Measurements from ENCODE around the gene LENG1. TPM values are rescaled to one million over a fixed set of nuclear protein-coding genes. Genes with fewer than 3 reads are reported as not detected.

The LENG1 gene
- total RNA-seq, 1 donor from 2014 or later, result 7.2 TPM

- no peak for TF ChIP-seq CTCF (IDR thresholded peaks at IDR 0.05; ENCODE audit: unreplicated experiment)
- DNase-seq (ENCODE audit: low spot score, unreplicated experiment), result no peak
- Mint-ChIP-seq H3K4me1 (ENCODE audit: low read depth) (peaks cover 16% of the 10 kb centered on the region), H3K27me3 (peaks cover 12% of the 10 kb centered on the region), H3K27ac (no peak overlapping the region), H3K9me3 (ENCODE audit: low read depth) (no peaks in the 10 kb centered on the region), H3K4me3 (ENCODE audit: low read depth) (no peak overlapping the region), H3K36me3 (ENCODE audit: insufficient read depth) (peaks cover 12% of the 10 kb centered on the region)
Observed at GRCh38 chr19:54165222-54165621, 5.7 kb upstream of the LENG1 start.

- no peak overlapping the region for H3K4me3 Mint-ChIP-seq (ENCODE audit: low read depth)
- no peak for TF ChIP-seq CTCF (IDR thresholded peaks at IDR 0.05; ENCODE audit: unreplicated experiment)
- H3K36me3 Mint-ChIP-seq (ENCODE audit: insufficient read depth), result peaks cover 9% of the 10 kb centered on the region
- peak overlapping the region; percentile 86 for H3K27ac Mint-ChIP-seq
- DNase-seq (ENCODE audit: low spot score, unreplicated experiment), result peak; percentile 49
- peaks cover 12% of the 10 kb centered on the region for H3K27me3 Mint-ChIP-seq
- peaks cover 21% of the 10 kb centered on the region for H3K4me1 Mint-ChIP-seq (ENCODE audit: low read depth)
- no peaks in the 10 kb centered on the region for H3K9me3 Mint-ChIP-seq (ENCODE audit: low read depth)
Observed at GRCh38 chr19:54164369-54165068, 5.0 kb upstream of the LENG1 start.

GRCh38 chr19:54162884-54163283, 3.4 kb upstream of the LENG1 start:
- Mint-ChIP-seq H3K9me3 (ENCODE audit: low read depth) (no peaks in the 10 kb centered on the region), H3K27ac (peak overlapping the region; percentile 81), H3K27me3 (peaks cover 12% of the 10 kb centered on the region), H3K36me3 (ENCODE audit: insufficient read depth) (peaks cover 12% of the 10 kb centered on the region), H3K4me1 (ENCODE audit: low read depth) (peaks cover 27% of the 10 kb centered on the region), H3K4me3 (ENCODE audit: low read depth) (peak overlapping the region; percentile 22)
- no peak for TF ChIP-seq CTCF (IDR thresholded peaks at IDR 0.05; ENCODE audit: unreplicated experiment)
- no peak for DNase-seq (ENCODE audit: low spot score, unreplicated experiment)

- Mint-ChIP-seq H3K4me3 (ENCODE audit: low read depth) (peak overlapping the region; percentile 69), H3K27me3 (peaks cover 12% of the 10 kb centered on the region), H3K4me1 (ENCODE audit: low read depth) (peaks cover 27% of the 10 kb centered on the region), H3K36me3 (ENCODE audit: insufficient read depth) (peaks cover 12% of the 10 kb centered on the region), H3K27ac (peak overlapping the region; percentile 74), H3K9me3 (ENCODE audit: low read depth) (no peaks in the 10 kb centered on the region)
- TF ChIP-seq CTCF (IDR thresholded peaks at IDR 0.05; ENCODE audit: unreplicated experiment), result no peak
- DNase-seq (ENCODE audit: low spot score, unreplicated experiment), result peak; percentile 51
Observed at GRCh38 chr19:54162241-54162805, 2.8 kb upstream of the LENG1 start.

- TF ChIP-seq CTCF (IDR thresholded peaks at IDR 0.05; ENCODE audit: unreplicated experiment), result no peak
- H3K27me3 Mint-ChIP-seq, result peaks cover 12% of the 10 kb centered on the region
- H3K4me1 Mint-ChIP-seq (ENCODE audit: low read depth), result peaks cover 27% of the 10 kb centered on the region
- peak overlapping the region; percentile 98 for H3K27ac Mint-ChIP-seq
- DNase-seq (ENCODE audit: low spot score, unreplicated experiment), result no peak
- no peaks in the 10 kb centered on the region for H3K9me3 Mint-ChIP-seq (ENCODE audit: low read depth)
- peak overlapping the region; percentile 99 for H3K4me3 Mint-ChIP-seq (ENCODE audit: low read depth)
- H3K36me3 Mint-ChIP-seq (ENCODE audit: insufficient read depth), result peaks cover 18% of the 10 kb centered on the region
Observed at GRCh38 chr19:54160854-54161253, 1.3 kb upstream of the LENG1 start.

All from progenitor cell of endocrine pancreas (in vitro differentiated cells).